HG03378 (cell line): ENCODE measurements around the gene SAA4.
"Not testable (repeated sequence)": the region's sequence is repeated elsewhere in the genome, so short reads cannot be mapped to it uniquely, and the experiment has no call there.

ENCODE experiments used
- ATAC-seq: cut with Tn5 transposase; IDR thresholded peaks from one replicate; pipeline ENCODE4 v1.9.1; 2021; ENCODE audit warnings: mild to moderate bottlenecking, moderate library complexity; ENCODE audit not compliant: unreplicated experiment

The SAA4 gene

DNA sequence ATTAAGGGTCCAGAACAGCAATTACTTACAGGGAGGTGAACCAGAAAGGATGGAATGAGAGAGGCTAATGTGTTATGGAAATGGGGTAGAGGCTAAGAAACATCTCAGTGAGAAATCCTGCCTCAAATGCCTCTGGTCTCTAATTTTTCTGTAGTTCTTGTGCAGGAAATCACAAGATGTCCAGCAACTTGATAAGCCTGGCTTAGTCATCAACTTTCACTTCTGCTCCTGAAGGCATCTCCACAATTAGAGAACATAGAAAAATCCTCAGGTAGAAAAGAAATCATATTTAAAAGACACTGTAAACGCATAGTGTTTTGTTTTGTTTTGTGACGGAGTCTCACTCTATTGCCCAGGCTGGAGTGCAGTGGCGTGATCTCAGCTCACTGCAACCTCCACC, 45.2 kb downstream of the SAA4 start:
- ATAC-seq: no peak

DNA sequence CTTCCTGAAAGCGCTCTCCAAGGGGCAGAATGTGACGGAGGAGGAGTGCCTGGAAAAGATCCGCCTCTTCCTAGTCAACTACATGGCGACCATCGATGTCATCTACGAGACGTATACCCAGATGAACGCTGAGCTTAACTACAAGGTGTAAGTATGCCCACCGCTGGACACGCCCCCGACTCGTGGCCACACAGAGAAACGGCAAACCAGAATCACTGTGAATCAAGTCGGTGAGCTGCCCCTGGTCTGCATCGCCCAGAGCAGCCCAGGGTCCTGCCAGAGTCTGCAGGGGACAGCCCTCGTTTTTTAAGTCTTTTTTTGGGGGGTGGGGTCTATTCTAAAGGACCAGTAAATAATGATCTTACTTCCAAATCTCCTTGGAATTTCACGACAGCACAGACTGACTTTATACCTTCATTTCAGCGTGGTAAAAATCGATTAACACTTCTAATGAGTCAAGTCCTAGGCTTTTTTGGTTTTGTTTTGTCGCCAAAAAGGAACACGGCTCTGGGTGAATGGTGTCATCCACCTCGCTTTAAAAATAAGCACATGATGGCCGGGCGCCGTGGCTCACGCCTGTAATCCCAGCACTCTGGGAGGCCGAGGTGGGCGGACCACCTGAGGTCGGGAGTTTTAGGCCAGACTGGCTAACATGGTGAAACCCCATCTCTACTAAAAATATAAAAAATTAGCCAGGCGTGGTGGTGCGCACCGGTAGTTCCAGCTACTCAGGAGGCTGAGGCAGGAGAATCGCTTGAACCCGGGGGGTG, 46.9 kb downstream of the SAA4 start:
- ATAC-seq: not testable (repeated sequence)

GRCh38 chr11:18188796-18189195, 47.8 kb downstream of the SAA4 start:
- ATAC-seq: no peak
